ENCODE data around the gene KCNIP4.

DNA sequence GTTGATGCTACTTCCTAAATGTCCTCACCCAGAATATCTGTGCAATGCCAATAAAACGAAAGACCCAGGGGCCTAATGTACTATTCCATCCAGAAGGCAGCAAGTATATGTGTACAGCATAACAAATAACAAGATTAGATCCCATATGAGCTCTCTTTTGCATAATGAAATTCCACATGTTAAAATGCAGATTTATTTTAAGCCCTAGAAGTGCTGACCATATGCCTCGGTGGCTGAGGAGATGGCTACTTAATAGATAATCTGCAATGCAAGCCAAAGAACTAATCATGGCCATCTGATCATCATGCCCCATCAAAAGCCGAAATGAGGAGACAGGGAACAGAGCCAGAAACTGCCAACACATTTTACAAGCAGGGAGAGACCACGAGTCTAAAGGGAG is 293.5 kb downstream of the KCNIP4 start:
- TF ChIP-seq CTCF (IDR thresholded peaks at IDR 0.05) (no peak), POLR2A (IDR thresholded peaks at IDR 0.05) (no peak)
